Mesothelial cell of epicardium (in vitro differentiated cells): Measurements from ENCODE around the gene AUTS2. TPM values are rescaled to one million over a fixed set of nuclear protein-coding genes. Genes with fewer than 3 reads are reported as not detected.

ENCODE experiments used
- DNase-seq, 2 experiments: peaks; one replicate each; pipeline ENCODE4 v3.0.0; 2021; ENCODE audit warnings: low spot score in 2 of 2; ENCODE audit not compliant: unreplicated experiment in 2 of 2
- H3K27ac Mint-ChIP-seq: 2 replicates; pipeline ENCODE4 v1.8.0; 2021; ENCODE audit warnings: mixed read lengths
- H3K27me3 Mint-ChIP-seq: 2 replicates; pipeline ENCODE4 v1.8.0; 2021; ENCODE audit warnings: low read depth, mixed read lengths
- H3K36me3 Mint-ChIP-seq: 2 replicates; pipeline ENCODE4 v1.8.0; 2021; ENCODE audit warnings: mixed read lengths
- H3K4me1 Mint-ChIP-seq: 2 replicates; pipeline ENCODE4 v1.8.0; 2021; ENCODE audit warnings: mixed read lengths
- H3K4me3 Mint-ChIP-seq: 2 replicates; pipeline ENCODE4 v1.8.0; 2021; ENCODE audit warnings: mild to moderate bottlenecking, moderate library complexity, mixed read lengths
- H3K9me3 Mint-ChIP-seq: 2 replicates; pipeline ENCODE4 v1.8.0; 2021; ENCODE audit warnings: mixed read lengths
- CTCF ChIP-seq: fragments of 200-600 bp; sonication (generic); IDR thresholded peaks from one replicate; pipeline ENCODE4 v1.5.0; 2021; ENCODE audit warnings: antibody characterized with exemption; ENCODE audit not compliant: unreplicated experiment
- total RNA-seq: library from RNA; stranded (reverse); gene quantifications from 3 replicates; pipeline ENCODE4 v1.2.1, GENCODE V29; 2021

The AUTS2 gene
- total RNA-seq, 1 donor from 2014 or later: 135 TPM

GRCh38 chr7:70678621-70679251, 1080.5 kb downstream of the AUTS2 start:
- H3K4me3 Mint-ChIP-seq: no peak overlapping the region
- no peaks in the 10 kb centered on the region for H3K9me3 Mint-ChIP-seq
- H3K4me1 Mint-ChIP-seq: peaks cover 37% of the 10 kb centered on the region
- TF ChIP-seq CTCF: no peak
- H3K36me3 Mint-ChIP-seq: peaks cover 8% of the 10 kb centered on the region
- peaks cover 11% of the 10 kb centered on the region for H3K27me3 Mint-ChIP-seq
- no peak overlapping the region for H3K27ac Mint-ChIP-seq
- DNase-seq: no peak

- DNase-seq: no peak
- no peak for TF ChIP-seq CTCF
- H3K4me1 Mint-ChIP-seq: peaks cover 27% of the 10 kb centered on the region
- H3K36me3 Mint-ChIP-seq: peaks cover 8% of the 10 kb centered on the region
- H3K9me3 Mint-ChIP-seq: no peaks in the 10 kb centered on the region
- H3K27ac Mint-ChIP-seq: no peak overlapping the region
- H3K4me3 Mint-ChIP-seq: no peak overlapping the region
- peaks cover 11% of the 10 kb centered on the region for H3K27me3 Mint-ChIP-seq
Observed at GRCh38 chr7:70679661-70680060, 1081.4 kb downstream of the AUTS2 start.

- TF ChIP-seq CTCF: no peak
- no peak overlapping the region for H3K4me3 Mint-ChIP-seq
- no peak overlapping the region for H3K27ac Mint-ChIP-seq
- peaks cover 8% of the 10 kb centered on the region for H3K36me3 Mint-ChIP-seq
- peaks cover 27% of the 10 kb centered on the region for H3K4me1 Mint-ChIP-seq
- H3K27me3 Mint-ChIP-seq: peaks cover 11% of the 10 kb centered on the region
- H3K9me3 Mint-ChIP-seq: no peaks in the 10 kb centered on the region
- no peak for DNase-seq
Observed at GRCh38 chr7:70680306-70680705, 1082.0 kb downstream of the AUTS2 start.

- no peaks in the 10 kb centered on the region for H3K9me3 Mint-ChIP-seq
- peaks cover 8% of the 10 kb centered on the region for H3K36me3 Mint-ChIP-seq
- H3K4me1 Mint-ChIP-seq: peaks cover 27% of the 10 kb centered on the region
- peaks cover 11% of the 10 kb centered on the region for H3K27me3 Mint-ChIP-seq
- H3K27ac Mint-ChIP-seq: no peak overlapping the region
- H3K4me3 Mint-ChIP-seq: no peak overlapping the region
- no peak for TF ChIP-seq CTCF
- DNase-seq: no peak
Observed at GRCh38 chr7:70680743-70681468, 1082.6 kb downstream of the AUTS2 start.

- H3K27me3 Mint-ChIP-seq: peaks cover 11% of the 10 kb centered on the region
- H3K9me3 Mint-ChIP-seq: no peaks in the 10 kb centered on the region
- no peak for TF ChIP-seq CTCF
- H3K4me1 Mint-ChIP-seq: peaks cover 27% of the 10 kb centered on the region
- no peak overlapping the region for H3K27ac Mint-ChIP-seq
- peaks cover 8% of the 10 kb centered on the region for H3K36me3 Mint-ChIP-seq
- DNase-seq: no peak
- H3K4me3 Mint-ChIP-seq: peak overlapping the region; percentile 4
Observed at GRCh38 chr7:70681469-70682350, 1083.4 kb downstream of the AUTS2 start.
